Endothelial cell of umbilical vein (primary cell): ENCODE measurements around the gene UBASH3A. TPM values are rescaled to one million over a fixed set of nuclear protein-coding genes. Genes with fewer than 3 reads are reported as not detected.

Experiments
- BruUV-seq: library from RNA; stranded (reverse); fragments of 400-500 nt; replicated peaks from 2 replicates; lab custom pipeline; 2021; lab: Mats Ljungman, UMichigan
- CTCF ChIA-PET: fragments of 300-600, 350-600 bp; sonication (Branson Sonifier 250); formaldehyde crosslinking; loops from one replicate; lab custom pipeline; 2021; ENCODE audit warnings: antibody characterized with exemption, inconsistent platforms; lab: Charles Lee
- POLR2A ChIA-PET: fragments of 300-600, 350-600 bp; sonication (Branson Sonifier 250); formaldehyde crosslinking; loops from one replicate; lab custom pipeline; 2021; ENCODE audit warnings: antibody characterized with exemption, inconsistent platforms; lab: Charles Lee
- DNase-seq: peaks from one replicate; pipeline ENCODE4 v3.0.0-alpha.2; 2011; ENCODE audit warnings: low read depth, low spot score
- FAIRE-seq: peaks from 2 replicates; lab custom pipeline; 2011; peaks lifted over from hg19 to GRCh38; lab: Jason Lieb, UNC
- H2AFZ ChIP-seq: 2 replicates; pipeline ENCODE4 v1.6.0; 2012; ENCODE audit warnings: low read depth, low read length, control low read depth, inconsistent platforms
- H3K27ac ChIP-seq: 2 replicates; pipeline ENCODE4 v1.5.1; 2011; ENCODE audit warnings: low read depth, mild to moderate bottlenecking, control low read depth, low read length, moderate library complexity; ENCODE audit not compliant: insufficient read depth
- H3K27me3 ChIP-seq, 2 experiments: 2 replicates each; pipeline versions ENCODE4 v1.6.0 to v1.6.1; 2011; ENCODE audit warnings: low read length in 2 of 2, mixed read lengths in 1 of 2; ENCODE audit not compliant: control insufficient read depth in 2 of 2, insufficient read depth in 2 of 2
- H3K36me3 ChIP-seq, 2 experiments: 2 replicates in 1 of 2; 3 replicates in 1 of 2; pipeline ENCODE4 v1.5.1; 2011; ENCODE audit warnings: low read length in 2 of 2, mild to moderate bottlenecking in 1 of 2, moderate library complexity in 1 of 2; ENCODE audit not compliant: control insufficient read depth in 2 of 2, insufficient read depth in 2 of 2; ENCODE audit errors: extremely low read depth in 1 of 2
- H3K4me1 ChIP-seq: 3 replicates; pipeline ENCODE4 v1.5.1; 2011; ENCODE audit warnings: mild to moderate bottlenecking, low read length; ENCODE audit not compliant: control insufficient read depth, insufficient read depth; ENCODE audit errors: extremely low read depth
- H3K4me2 ChIP-seq: 2 replicates; pipeline ENCODE4 v1.6.1; 2011; ENCODE audit warnings: low read length, control low read depth, mixed read lengths; ENCODE audit not compliant: insufficient read depth
- H3K4me3 ChIP-seq, 3 experiments: fragments of 200-600 bp in 1 of 3; sonication (generic), shearing (Covaris generic) in 1 of 3; replicated peaks in 1 of 3; 2 replicates each; pipeline ENCODE4 v1.5.1; 2011 to 2016; ENCODE audit warnings: control low read depth in 3 of 3, low read length in 3 of 3, mild to moderate bottlenecking in 2 of 3, inconsistent platforms in 1 of 3, low read depth in 1 of 3, moderate library complexity in 1 of 3; ENCODE audit not compliant: insufficient read depth in 1 of 3
- H3K79me2 ChIP-seq: 2 replicates; pipeline ENCODE4 v1.6.0; 2012; ENCODE audit warnings: low read length, inconsistent platforms; ENCODE audit not compliant: control insufficient read depth, insufficient read depth
- H3K9ac ChIP-seq: replicated peaks from 2 replicates; pipeline ENCODE3; 2011; ENCODE audit warnings: low read length, control low read depth; ENCODE audit not compliant: insufficient read depth; ENCODE audit errors: extremely low read depth
- H3K9me1 ChIP-seq: replicated peaks from 3 replicates; pipeline ENCODE4 v1.6.0; 2011; ENCODE audit warnings: mild to moderate bottlenecking, low read length; ENCODE audit not compliant: control insufficient read depth, insufficient read depth; ENCODE audit errors: extremely low read depth
- H3K9me3 ChIP-seq: replicated peaks from 2 replicates; pipeline ENCODE4 v1.5.1; 2012; ENCODE audit warnings: low read length, inconsistent platforms; ENCODE audit not compliant: control insufficient read depth, insufficient read depth
- H4K20me1 ChIP-seq: replicated peaks from 2 replicates; pipeline ENCODE3; 2011; ENCODE audit warnings: mild to moderate bottlenecking, low read length; ENCODE audit not compliant: control insufficient read depth, insufficient read depth; ENCODE audit errors: extremely low read depth
- EZH2 ChIP-seq: IDR thresholded peaks from 2 replicates; pipeline ENCODE4 v1.6.1; 2012; ENCODE audit warnings: borderline replicate concordance, low read depth, mild to moderate bottlenecking, moderate library complexity, low read length, inconsistent platforms; ENCODE audit not compliant: severe bottlenecking
- FOS ChIP-seq: IDR thresholded peaks from 2 replicates; pipeline ENCODE4 v1.6.1; 2011; ENCODE audit warnings: mild to moderate bottlenecking, low read length, moderate library complexity, borderline replicate concordance; ENCODE audit not compliant: insufficient read depth
- GATA2 ChIP-seq: IDR thresholded peaks from 2 replicates; pipeline ENCODE4 v1.7.0; 2011; ENCODE audit warnings: low read depth, mild to moderate bottlenecking, moderate library complexity, mixed read lengths, low read length; ENCODE audit not compliant: insufficient read length, insufficient read depth
- JUN ChIP-seq: IDR thresholded peaks from 2 replicates; pipeline ENCODE4 v1.6.1; 2011; ENCODE audit warnings: borderline replicate concordance, low read depth; ENCODE audit not compliant: insufficient read length, insufficient read depth
- MYC ChIP-seq: IDR thresholded peaks from one replicate; pipeline ENCODE4 v1.6.1; 2011; ENCODE audit warnings: mild to moderate bottlenecking, low read depth, low read length
- POLR2A ChIP-seq: IDR thresholded peaks from 2 replicates; pipeline ENCODE4 v1.6.1; 2012; ENCODE audit warnings: low read depth, mild to moderate bottlenecking, control low read depth, low read length
- POLR2AphosphoS5 ChIP-seq: IDR thresholded peaks from 2 replicates; pipeline ENCODE4 v1.6.1; 2012; ENCODE audit warnings: low read depth, mild to moderate bottlenecking, control low read depth, low read length, moderate library complexity; ENCODE audit not compliant: insufficient read depth
- dilution Hi-C: fragments of 300-500 bp; cut with MboI; formaldehyde crosslinking; loops from one replicate; pipeline ENCODE4 v1.15.0; 2019; ENCODE audit warnings: low sequenced_read_pairs; ENCODE audit not compliant: extremely low pct_ligation_motif_present
- intact Hi-C: fragments of 100-400 bp; cut with micrococcal nuclease; formaldehyde crosslinking; loops from one replicate; pipeline ENCODE4 v1.10.0; 2022
- polyA plus RNA-seq, 4 experiments: library from polyadenylated mRNA; depleted of rRNA in 3 of 4; stranded (reverse) in 3 of 4; unstranded in 1 of 4; fragments of >200 nt; gene quantifications; 2 replicates each; pipeline versions ENCODE4 v1.2.1 to v1.2.3, GENCODE V29; 2011 to 2012; ENCODE audit warnings: missing spikeins in 1 of 4
- total RNA-seq: library from RNA; stranded (reverse); gene quantifications from 2 replicates; pipeline ENCODE4 v1.2.3, GENCODE V29; 2021
- TF ChIP-seq, protein P1 (sequence below), 2 donors: IDR thresholded peaks; 1 replicate in 1 of 2; 2 replicates in 1 of 2; pipeline ENCODE4 v1.5.1; 2011; ENCODE audit warnings: low read length in 2 of 2, mild to moderate bottlenecking in 2 of 2, moderate library complexity in 2 of 2, control low read depth in 1 of 2, inconsistent platforms in 1 of 2, low read depth in 1 of 2; ENCODE audit not compliant: insufficient read depth in 1 of 2; ENCODE audit errors: extremely low read depth in 1 of 2

Gene UBASH3A
- total and polyA plus RNA-seq, 2 donors (not counting 3 experiments of a cell fraction or from before 2014, with no cell fraction given): not detected

DNA sequence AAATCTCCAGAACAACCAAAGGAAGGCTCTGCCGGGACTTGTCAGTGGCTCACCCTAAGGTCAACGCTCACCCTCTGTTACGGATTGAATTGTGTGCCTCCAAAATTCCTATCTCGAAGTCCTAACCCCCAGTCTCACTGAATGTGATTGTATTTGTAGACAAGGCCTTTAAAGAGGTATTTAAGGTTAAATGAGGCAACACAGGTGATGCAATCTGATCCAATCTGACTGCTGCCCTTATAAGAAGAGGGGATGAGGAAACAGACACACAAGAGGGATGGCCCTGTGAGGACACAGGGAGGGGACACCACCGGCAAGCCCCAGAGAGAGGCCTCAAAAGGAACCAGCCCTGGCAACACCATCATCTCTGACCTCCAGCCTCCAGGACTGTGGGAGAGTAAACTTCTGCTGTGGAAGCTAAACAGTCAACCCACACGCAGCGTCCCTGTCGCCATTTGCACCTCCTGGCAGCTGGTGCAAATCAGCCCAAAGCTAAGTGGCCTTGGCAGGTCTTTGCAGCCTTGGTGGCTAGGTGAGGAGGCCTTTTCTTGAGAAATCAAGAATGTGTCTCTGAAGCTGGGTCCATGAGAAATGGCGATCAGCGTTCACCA, 24.2 kb downstream of the UBASH3A start:
- BruUV-seq: no TSS peak
- Histone ChIP-seq H3K27ac (no peak overlapping the region), H4K20me1 (no peaks in the 10 kb centered on the region), H3K9me1 (no peaks in the 10 kb centered on the region), H3K4me2 (no peak overlapping the region), H3K9me3 (no peaks in the 10 kb centered on the region), H3K27me3 (peaks cover 26 to 29% of the 10 kb centered on the region in 2 experiments), H3K4me3 (no peak overlapping the region), H3K4me1 (peaks cover 12% of the 10 kb centered on the region), H3K79me2 (no peaks in the 10 kb centered on the region), H3K36me3 (no peaks in the 10 kb centered on the region), H2AFZ (no peak overlapping the region), H3K9ac (no peak overlapping the region)
- TF ChIP-seq GATA2 (no peak), MYC (no peak), FOS (no peak), POLR2AphosphoS5 (no peak), POLR2A (no peak), JUN (no peak), EZH2 (no peak)
- TF ChIP-seq, protein P1, sequence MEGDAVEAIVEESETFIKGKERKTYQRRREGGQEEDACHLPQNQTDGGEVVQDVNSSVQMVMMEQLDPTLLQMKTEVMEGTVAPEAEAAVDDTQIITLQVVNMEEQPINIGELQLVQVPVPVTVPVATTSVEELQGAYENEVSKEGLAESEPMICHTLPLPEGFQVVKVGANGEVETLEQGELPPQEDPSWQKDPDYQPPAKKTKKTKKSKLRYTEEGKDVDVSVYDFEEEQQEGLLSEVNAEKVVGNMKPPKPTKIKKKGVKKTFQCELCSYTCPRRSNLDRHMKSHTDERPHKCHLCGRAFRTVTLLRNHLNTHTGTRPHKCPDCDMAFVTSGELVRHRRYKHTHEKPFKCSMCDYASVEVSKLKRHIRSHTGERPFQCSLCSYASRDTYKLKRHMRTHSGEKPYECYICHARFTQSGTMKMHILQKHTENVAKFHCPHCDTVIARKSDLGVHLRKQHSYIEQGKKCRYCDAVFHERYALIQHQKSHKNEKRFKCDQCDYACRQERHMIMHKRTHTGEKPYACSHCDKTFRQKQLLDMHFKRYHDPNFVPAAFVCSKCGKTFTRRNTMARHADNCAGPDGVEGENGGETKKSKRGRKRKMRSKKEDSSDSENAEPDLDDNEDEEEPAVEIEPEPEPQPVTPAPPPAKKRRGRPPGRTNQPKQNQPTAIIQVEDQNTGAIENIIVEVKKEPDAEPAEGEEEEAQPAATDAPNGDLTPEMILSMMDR (IDR thresholded peaks at IDR 0.05; ENCODE audit: extremely low read depth in 1 of 2, insufficient read depth in 1 of 2, low read depth in 1 of 2, low read length in 2 of 2): no peak
- DNase-seq (no peak), FAIRE-seq (no peak)
- intact Hi-C loops: no loop called here
- POLR2A ChIA-PET: no interaction called here
- CTCF ChIA-PET: no interaction called here
- dilution Hi-C loops: no loop called here
